Right lobe of liver (tissue), 6 donors: ENCODE data around the gene FANCC. TPM values are rescaled to one million over a fixed set of nuclear protein-coding genes. Genes with fewer than 3 reads are reported as not detected.
"Not testable (repeated sequence)": the region's sequence is repeated elsewhere in the genome, so short reads cannot be mapped to it uniquely, and the experiment has no call there.

Source experiments
- ATAC-seq, 4 donors: fragments of 200-7000 bp; cut with Tn5 transposase; one replicate each; pipeline ENCODE4 v1.9.1; 2020; ENCODE audit warnings: mild to moderate bottlenecking in 4 of 4, moderate library complexity in 4 of 4
- DNase-seq, 3 donors: peaks; one replicate each; pipeline ENCODE4 v3.0.0-alpha.2; 2020
- H3K27ac ChIP-seq, 3 donors: fragments of 200-600 bp; one replicate each; pipeline ENCODE4 v1.8.0; 2022
- H3K27me3 ChIP-seq, 2 donors: fragments of 200-600 bp; one replicate each; pipeline ENCODE4 v1.8.0; 2022
- H3K36me3 ChIP-seq, 4 donors: fragments of 200-600 bp; sonication (generic) in 1 of 4; one replicate each; pipeline versions ENCODE4 v1.5.1 to v1.8.0; 2017 to 2022; ENCODE audit warnings: control low read depth in 1 of 4
- H3K4me1 ChIP-seq, 4 donors: fragments of 200-600 bp; sonication (generic) in 1 of 4; one replicate each; pipeline versions ENCODE4 v1.5.1 to v1.8.0; 2017 to 2022; ENCODE audit warnings: control low read depth in 1 of 4
- H3K4me3 ChIP-seq, 3 donors: fragments of 200-600 bp; one replicate each; pipeline ENCODE4 v1.8.0; 2022
- H3K9me3 ChIP-seq, 4 donors: fragments of 200-600 bp; sonication (generic) in 1 of 4; one replicate each; pipeline versions ENCODE4 v1.5.1 to v1.8.0; 2017 to 2022; ENCODE audit warnings: control low read depth in 1 of 4
- CTCF ChIP-seq, 4 donors: fragments of 200-600 bp in 3 of 4; fragments of 450-650 bp in 1 of 4; IDR thresholded peaks; one replicate each; pipeline versions ENCODE4 v1.5.1 to v1.8.0; 2016 to 2022; ENCODE audit warnings: antibody characterized with exemption in 4 of 4, mild to moderate bottlenecking in 2 of 4
- POLR2A ChIP-seq: fragments of 450-650 bp; IDR thresholded peaks from one replicate; pipeline ENCODE4 v1.6.1; 2017; ENCODE audit warnings: antibody characterized with exemption, mild to moderate bottlenecking
- WGBS: methylation state at CpG from one replicate; pipeline ENCODE4 v1.1.6; 2018; ENCODE audit warnings: low coverage, low lambda C conversion rate; ENCODE audit not compliant: insufficient coverage; ENCODE audit errors: missing lambda C conversion rate; 5-methylcytosine and 5-hydroxymethylcytosine counted together
- intact Hi-C, 2 donors: fragments of 100-400 bp; cut with DNase I; formaldehyde crosslinking; loops; one replicate each; pipeline versions ENCODE4 v1.11.2 to v1.14.1; 2022
- total RNA-seq, 6 experiments: library from RNA; depleted of rRNA in 2 of 6; stranded (reverse); fragments of >200 nt in 2 of 6; fragmentation: NEBNext Ultra II Directional in 3 of 6; extraction: Animal tissue kit (Norgen Biotek cat#: 25700) in 3 of 6; gene quantifications; one replicate each; pipeline versions ENCODE4 v1.1.0 to v1.2.4, GENCODE V29; 2016 to 2023
- donor health status: DM: no; HTN: yes; CAD: no.
- donor health status: DM: no; HTN: no; CAD: no.
- donor health status: DM: no; HTN: no; CAD: no.
- donor health status: DM: no; HTN: yes; CAD: no.
- donor health status: DM: no; HTN: yes; CAD: no.

Gene FANCC
- total RNA-seq, 6 experiments from 2014 or later = 8.1 to 27.9 (median 13.2) TPM

- ATAC-seq (no peak), DNase-seq (no peak)
- H3K27me3 ChIP-seq = no peaks in the 10 kb centered on the region
- no peak for TF ChIP-seq CTCF (IDR thresholded peaks at IDR 0.05)
- TF ChIP-seq POLR2A = no peak
- no peaks in the 10 kb centered on the region for H3K36me3 ChIP-seq
- H3K27ac ChIP-seq = no peak overlapping the region
- H3K4me1 ChIP-seq = peaks cover 0 to 20% (median 0%) of the 10 kb centered on the region in 4 donors
- intact Hi-C loops = no loop called here
- whole genome bisulfite sequencing = 100% methylated on average over 1 of the region's 1 CpG
- no peak overlapping the region for H3K4me3 ChIP-seq
- H3K9me3 ChIP-seq = no peaks in the 10 kb centered on the region
These were observed 36.8 kb downstream of the FANCC start for GRCh38 chr9:95280745-95281144.

- DNase-seq = no peak
- Histone ChIP-seq H3K4me3 (no peak overlapping the region), H3K9me3 (no peaks in the 10 kb centered on the region), H3K4me1 (no peaks in the 10 kb centered on the region), H3K27ac (no peak overlapping the region), H3K36me3 (no peaks in the 10 kb centered on the region), H3K27me3 (no peaks in the 10 kb centered on the region)
- TF ChIP-seq CTCF (IDR thresholded peaks at IDR 0.05) = no peak
- TF ChIP-seq POLR2A = no peak
- no peak for ATAC-seq
- intact Hi-C loops = no loop called here
These were observed 40.0 kb downstream of the FANCC start for GRCh38 chr9:95277509-95277908.

DNA sequence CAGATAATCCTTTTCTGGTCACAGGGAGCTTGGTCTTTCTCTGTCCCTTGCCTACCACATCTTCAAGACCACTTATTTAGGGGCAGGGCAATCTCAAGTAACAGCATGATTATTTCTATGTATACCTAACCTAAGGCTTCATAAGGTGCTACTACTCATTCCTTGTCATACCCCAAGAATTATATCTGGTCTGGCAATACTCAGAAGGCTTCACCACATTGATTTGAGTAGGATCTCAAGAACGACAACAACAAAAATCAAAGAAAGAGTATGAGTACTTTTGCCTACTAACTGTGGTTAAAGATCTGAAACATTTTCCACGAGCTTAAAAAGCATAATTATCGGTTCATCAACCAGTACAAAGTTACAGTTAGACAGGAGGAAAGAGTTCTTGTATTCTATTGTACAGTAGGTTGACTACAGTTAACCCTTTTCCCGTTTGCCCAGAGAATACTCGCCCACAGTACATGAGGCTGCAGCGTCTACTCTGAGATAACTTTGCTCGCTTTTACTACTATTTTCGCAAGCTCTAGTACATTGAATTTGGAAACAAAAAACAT, 41.0 kb downstream of the FANCC start:
- no peaks in the 10 kb centered on the region for H3K4me1 ChIP-seq
- ATAC-seq (no peak), DNase-seq (no peak)
- H3K27ac ChIP-seq = no peak overlapping the region
- no peak for TF ChIP-seq POLR2A
- no peak for TF ChIP-seq CTCF (IDR thresholded peaks at IDR 0.05)
- H3K27me3 ChIP-seq = no peaks in the 10 kb centered on the region
- intact Hi-C loops = no loop called here
- H3K4me3 ChIP-seq = no peak overlapping the region
- H3K9me3 ChIP-seq = no peaks in the 10 kb centered on the region
- 93% methylated on average over 8 of the region's 8 CpGs for WGBS
- no peaks in the 10 kb centered on the region for H3K36me3 ChIP-seq

DNA sequence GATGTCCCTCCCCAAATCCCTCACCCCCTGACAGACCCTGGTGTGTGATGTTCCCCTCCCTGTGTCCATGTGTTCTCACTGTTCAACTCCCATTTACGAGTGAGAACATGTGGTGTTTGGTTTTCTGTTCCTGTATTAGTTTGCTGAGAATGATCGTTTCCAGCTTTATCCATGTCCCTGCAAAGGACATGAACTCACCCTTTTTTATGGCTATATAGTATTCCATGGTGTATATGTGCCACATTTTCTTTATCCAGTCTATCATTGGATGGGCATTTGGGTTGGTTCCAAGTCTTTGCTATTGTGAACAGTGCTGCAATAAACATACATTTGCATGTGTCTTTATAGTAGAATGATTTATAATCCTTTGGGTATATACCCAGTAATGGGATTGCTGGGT, 43.3 kb downstream of the FANCC start:
- H3K4me1 ChIP-seq = peaks cover 0 to 12% (median 0%) of the 10 kb centered on the region in 4 donors
- intact Hi-C loops, H3K4me3 ChIP-seq, H3K27me3 ChIP-seq, H3K27ac ChIP-seq, H3K36me3 ChIP-seq, ATAC-seq, H3K9me3 ChIP-seq, DNase-seq: not testable (repeated sequence)
- WGBS = 100% methylated on average over 2 of the region's 2 CpGs

DNA sequence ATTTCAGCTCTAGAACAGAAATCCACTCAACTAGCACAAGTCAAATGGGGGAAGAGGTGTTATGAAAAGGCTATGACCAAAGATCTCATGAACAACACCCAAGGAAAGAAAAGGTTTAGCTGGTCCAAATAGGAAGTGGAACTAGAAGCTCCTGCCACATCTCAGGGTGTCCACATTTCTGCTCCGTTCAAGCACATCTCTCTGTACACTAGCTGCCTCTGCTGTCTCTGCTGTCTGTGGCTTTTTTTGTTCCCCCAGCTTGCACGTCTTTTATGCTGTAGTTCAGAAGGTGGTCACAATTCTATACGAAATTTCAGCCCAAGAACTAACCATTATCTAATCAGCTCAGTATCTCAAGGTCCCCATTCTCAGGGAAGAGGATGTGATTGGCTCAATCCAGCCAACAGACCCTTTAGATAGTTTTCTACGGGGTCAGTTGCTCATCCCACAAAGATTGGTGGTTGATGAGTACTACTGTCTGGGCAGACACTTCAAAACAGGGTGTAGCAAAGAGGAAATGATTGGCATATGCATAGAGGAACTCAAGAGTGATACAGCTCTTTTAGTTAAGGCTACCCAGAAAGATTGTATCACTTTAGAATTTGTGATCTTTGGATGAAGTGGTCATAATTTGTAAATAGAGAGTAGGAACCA, 44.0 kb downstream of the FANCC start:
- Histone ChIP-seq H3K27ac (no peak overlapping the region), H3K4me1 (peaks cover 0 to 16% (median 0%) of the 10 kb centered on the region in 4 donors), H3K4me3 (no peak overlapping the region), H3K27me3 (no peaks in the 10 kb centered on the region), H3K36me3 (no peaks in the 10 kb centered on the region), H3K9me3 (no peaks in the 10 kb centered on the region)
- no peak for TF ChIP-seq CTCF (IDR thresholded peaks at IDR 0.05)
- TF ChIP-seq POLR2A = no peak
- WGBS = 77% methylated on average over 4 of the region's 4 CpGs
- intact Hi-C loops = no loop called here
- no peak for ATAC-seq
- DNase-seq = no peak
